HT-29 (cell line): ENCODE results near the gene TSR3. TPM values are rescaled to one million over a fixed set of nuclear protein-coding genes. Genes with fewer than 3 reads are reported as not detected.
A peak's percentile ranks its signal among the peaks of the same experiment; 100 is the strongest.

Experiments used
- DNase-seq: peaks from one replicate; pipeline ENCODE4 v3.0.0-alpha.2; 2015; ENCODE audit warnings: low spot score
- total RNA-seq: library from RNA; depleted of rRNA; stranded (reverse); fragments of >200 nt; shearing (Covaris generic); gene quantifications from 2 replicates; pipeline ENCODE4 v1.2.3, GENCODE V29; 2014

TSR3 gene
- total RNA-seq, 1 experiment from 2014 or later = 155 TPM

GRCh38 chr16:1378087-1378803, 26.6 kb upstream of the TSR3 start:
- no peak for DNase-seq

- DNase-seq = no peak
Measured at GRCh38 chr16:1377406-1378010, 25.8 kb upstream of the TSR3 start.

GRCh38 chr16:1375741-1376410, 24.2 kb upstream of the TSR3 start:
- no peak for DNase-seq

GRCh38 chr16:1375298-1375640, 23.6 kb upstream of the TSR3 start:
- no peak for DNase-seq

GRCh38 chr16:1374418-1375297, 23.0 kb upstream of the TSR3 start:
- DNase-seq = no peak

- no peak for DNase-seq
Measured at GRCh38 chr16:1372292-1372950, 20.7 kb upstream of the TSR3 start.

- no peak for DNase-seq
Measured at GRCh38 chr16:1371054-1371978, 19.6 kb upstream of the TSR3 start.

- no peak for DNase-seq
Measured at GRCh38 chr16:1367486-1368174, 16.0 kb upstream of the TSR3 start.

GRCh38 chr16:1366712-1367299, 15.1 kb upstream of the TSR3 start:
- DNase-seq = no peak

GRCh38 chr16:1366060-1366711, 14.5 kb upstream of the TSR3 start:
- no peak for DNase-seq

- DNase-seq = no peak
Measured at GRCh38 chr16:1364510-1364909, 12.8 kb upstream of the TSR3 start.

- peak; percentile 76 for DNase-seq
Measured at GRCh38 chr16:1363501-1364041, 11.9 kb upstream of the TSR3 start.

GRCh38 chr16:1362807-1363206, 11.1 kb upstream of the TSR3 start:
- DNase-seq = no peak

GRCh38 chr16:1361685-1362360, 10.1 kb upstream of the TSR3 start:
- no peak for DNase-seq

GRCh38 chr16:1357906-1358566, 6.4 kb upstream of the TSR3 start:
- DNase-seq = no peak

- DNase-seq = no peak
Measured at GRCh38 chr16:1356061-1356900, 4.6 kb upstream of the TSR3 start.
